ENCODE measurements around the gene GNG5.

The GNG5 gene

DNA sequence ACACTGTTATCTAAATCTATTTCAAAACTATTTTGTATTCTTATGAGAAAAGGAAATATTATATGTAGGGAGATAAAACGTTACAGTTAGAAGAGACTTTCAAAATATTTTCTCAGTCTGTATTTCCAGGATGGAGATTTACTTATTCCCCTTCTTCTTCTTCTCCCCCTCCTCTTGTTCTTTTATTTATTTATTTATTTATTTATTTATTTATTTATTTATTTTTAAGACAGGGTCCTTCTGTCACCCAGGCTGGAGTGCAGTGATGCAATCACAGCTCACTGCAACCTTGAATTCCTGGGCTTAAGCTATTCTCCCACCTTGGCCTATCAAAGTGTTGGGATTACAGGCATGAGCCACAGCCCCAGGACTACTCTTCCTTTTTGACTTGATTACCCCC, 30.2 kb downstream of the GNG5 start:
- no peak overlapping the region for H2AK5ac ChIP-seq (ENCODE audit: low read length, severe bottlenecking)
- no peak overlapping the region for H3K9ac ChIP-seq (ENCODE audit: low read length)
- H3K27me3 ChIP-seq (ENCODE audit: control insufficient read depth in 1 of 2, insufficient read depth in 1 of 2, low read length in 2 of 2), result peaks cover 0 to 5% of the 10 kb centered on the region in 2 experiments
- no peak overlapping the region for H3K14ac ChIP-seq (ENCODE audit: low read length in 2 of 2)
- no peak overlapping the region for H4K8ac ChIP-seq (ENCODE audit: low read length)
- no peak overlapping the region for H3K27ac ChIP-seq (ENCODE audit: low read length, poor library complexity, severe bottlenecking)
- no peaks in the 10 kb centered on the region for H3K79me1 ChIP-seq (replicated peaks; ENCODE audit: low read length, poor library complexity, severe bottlenecking)
- no CpG with 5 or more reads among the region's 1 CpG for WGBS
- no peak overlapping the region for H2BK12ac ChIP-seq (ENCODE audit: low read length in 2 of 2)
- no peak overlapping the region for H2BK15ac ChIP-seq (ENCODE audit: low read depth, poor library complexity, severe bottlenecking)
- no peak overlapping the region for H2BK5ac ChIP-seq (ENCODE audit: low read depth, low read length, poor library complexity, severe bottlenecking)
- H3K36me3 ChIP-seq (ENCODE audit: control insufficient read depth in 1 of 2, insufficient read depth in 2 of 2, low read depth in 1 of 2, low read length in 2 of 2), result peaks cover 0 to under 1% of the 10 kb centered on the region in 2 experiments
- H2AFZ ChIP-seq (ENCODE audit: low read depth, low read length), result no peak overlapping the region
- DNase-seq, result no peak
- no peak overlapping the region for H3K4me3 ChIP-seq (ENCODE audit: insufficient read depth in 1 of 2, low read depth in 1 of 2, low read length in 2 of 2)
- H3K4ac ChIP-seq (ENCODE audit: low read depth in 1 of 2, low read length in 2 of 2), result no peak overlapping the region
- H3K23ac ChIP-seq (ENCODE audit: low read length in 2 of 2), result no peak overlapping the region
- no peak overlapping the region for H2BK120ac ChIP-seq (ENCODE audit: low read depth, low read length)
- H3K4me2 ChIP-seq (ENCODE audit: low read length, poor library complexity, severe bottlenecking), result no peak overlapping the region
- H3K18ac ChIP-seq (ENCODE audit: low read depth in 1 of 2, low read length in 2 of 2), result no peak overlapping the region
- H3K4me1 ChIP-seq (ENCODE audit: control insufficient read depth, insufficient read depth, low read depth, low read length), result no peaks in the 10 kb centered on the region
- no peak overlapping the region for H4K91ac ChIP-seq (ENCODE audit: low read length)
- H3K9me3 ChIP-seq (ENCODE audit: control insufficient read depth, low read length), result peaks cover 4% of the 10 kb centered on the region

GRCh38 chr1:84467298-84467697, 39.1 kb downstream of the GNG5 start:
- Histone ChIP-seq H3K79me1 (replicated peaks; ENCODE audit: low read length, poor library complexity, severe bottlenecking) (no peaks in the 10 kb centered on the region), H3K27ac (ENCODE audit: low read length, poor library complexity, severe bottlenecking) (no peak overlapping the region), H2BK12ac (ENCODE audit: low read length in 2 of 2) (no peak overlapping the region), H2BK15ac (ENCODE audit: low read depth, poor library complexity, severe bottlenecking) (no peak overlapping the region), H4K8ac (ENCODE audit: low read length) (no peak overlapping the region), H3K4ac (ENCODE audit: low read depth in 1 of 2, low read length in 2 of 2) (no peak overlapping the region), H3K4me2 (ENCODE audit: low read length, poor library complexity, severe bottlenecking) (no peak overlapping the region), H3K9me3 (ENCODE audit: control insufficient read depth, low read length) (no peaks in the 10 kb centered on the region), H3K27me3 (ENCODE audit: control insufficient read depth in 1 of 2, insufficient read depth in 1 of 2, low read length in 2 of 2) (peaks cover 10% of the 10 kb centered on the region in 2 experiments), H4K91ac (ENCODE audit: low read length) (no peak overlapping the region), H3K4me1 (ENCODE audit: control insufficient read depth, insufficient read depth, low read depth, low read length) (no peaks in the 10 kb centered on the region), H3K36me3 (ENCODE audit: control insufficient read depth in 1 of 2, insufficient read depth in 2 of 2, low read depth in 1 of 2, low read length in 2 of 2) (no peaks in the 10 kb centered on the region), H2AFZ (ENCODE audit: low read depth, low read length) (no peak overlapping the region), H3K9ac (ENCODE audit: low read length) (no peak overlapping the region), H2BK5ac (ENCODE audit: low read depth, low read length, poor library complexity, severe bottlenecking) (no peak overlapping the region), H3K23ac (ENCODE audit: low read length in 2 of 2) (no peak overlapping the region), H3K4me3 (ENCODE audit: insufficient read depth in 1 of 2, low read depth in 1 of 2, low read length in 2 of 2) (no peak overlapping the region), H2AK5ac (ENCODE audit: low read length, severe bottlenecking) (no peak overlapping the region), H3K18ac (ENCODE audit: low read depth in 1 of 2, low read length in 2 of 2) (no peak overlapping the region), H2BK120ac (ENCODE audit: low read depth, low read length) (no peak overlapping the region), H3K14ac (ENCODE audit: low read length in 2 of 2) (no peak overlapping the region)
- no peak for DNase-seq

- Histone ChIP-seq H3K14ac (ENCODE audit: low read length in 2 of 2) (no peak overlapping the region), H4K91ac (ENCODE audit: low read length) (no peak overlapping the region), H4K8ac (ENCODE audit: low read length) (no peak overlapping the region), H3K9ac (ENCODE audit: low read length) (no peak overlapping the region), H3K18ac (ENCODE audit: low read depth in 1 of 2, low read length in 2 of 2) (no peak overlapping the region), H3K4ac (ENCODE audit: low read depth in 1 of 2, low read length in 2 of 2) (no peak overlapping the region), H3K36me3 (ENCODE audit: control insufficient read depth in 1 of 2, insufficient read depth in 2 of 2, low read depth in 1 of 2, low read length in 2 of 2) (no peaks in the 10 kb centered on the region), H3K4me1 (ENCODE audit: control insufficient read depth, insufficient read depth, low read depth, low read length) (no peaks in the 10 kb centered on the region), H3K23ac (ENCODE audit: low read length in 2 of 2) (no peak overlapping the region), H2BK120ac (ENCODE audit: low read depth, low read length) (no peak overlapping the region), H3K4me2 (ENCODE audit: low read length, poor library complexity, severe bottlenecking) (no peak overlapping the region), H3K9me3 (ENCODE audit: control insufficient read depth, low read length) (no peaks in the 10 kb centered on the region), H2BK15ac (ENCODE audit: low read depth, poor library complexity, severe bottlenecking) (no peak overlapping the region), H2BK5ac (ENCODE audit: low read depth, low read length, poor library complexity, severe bottlenecking) (no peak overlapping the region), H3K27ac (ENCODE audit: low read length, poor library complexity, severe bottlenecking) (no peak overlapping the region), H3K79me1 (replicated peaks; ENCODE audit: low read length, poor library complexity, severe bottlenecking) (no peaks in the 10 kb centered on the region), H3K4me3 (ENCODE audit: insufficient read depth in 1 of 2, low read depth in 1 of 2, low read length in 2 of 2) (no peak overlapping the region), H2BK12ac (ENCODE audit: low read length in 2 of 2) (no peak overlapping the region), H2AFZ (ENCODE audit: low read depth, low read length) (no peak overlapping the region), H3K27me3 (ENCODE audit: control insufficient read depth in 1 of 2, insufficient read depth in 1 of 2, low read length in 2 of 2) (peaks cover 16 to 23% of the 10 kb centered on the region in 2 experiments), H2AK5ac (ENCODE audit: low read length, severe bottlenecking) (no peak overlapping the region)
- 73% methylated on average over 1 of the region's 1 CpG for WGBS
- no peak for DNase-seq
Measured at GRCh38 chr1:84462118-84462517, 44.3 kb downstream of the GNG5 start.

GRCh38 chr1:84452436-84452835, 53.9 kb downstream of the GNG5 start:
- H3K4me2 ChIP-seq (ENCODE audit: low read length, poor library complexity, severe bottlenecking), result no peak overlapping the region
- WGBS, result 50% methylated on average over 2 of the region's 3 CpGs
- no peaks in the 10 kb centered on the region for H3K79me1 ChIP-seq (replicated peaks; ENCODE audit: low read length, poor library complexity, severe bottlenecking)
- H2BK120ac ChIP-seq (ENCODE audit: low read depth, low read length), result no peak overlapping the region
- no peak overlapping the region for H3K4me3 ChIP-seq (ENCODE audit: insufficient read depth in 1 of 2, low read depth in 1 of 2, low read length in 2 of 2)
- no peak for DNase-seq
- H4K8ac ChIP-seq (ENCODE audit: low read length), result no peak overlapping the region
- H3K4me1 ChIP-seq (ENCODE audit: control insufficient read depth, insufficient read depth, low read depth, low read length), result no peaks in the 10 kb centered on the region
- no peaks in the 10 kb centered on the region for H3K36me3 ChIP-seq (ENCODE audit: control insufficient read depth in 1 of 2, insufficient read depth in 2 of 2, low read depth in 1 of 2, low read length in 2 of 2)
- no peaks in the 10 kb centered on the region for H3K9me3 ChIP-seq (ENCODE audit: control insufficient read depth, low read length)
- no peak overlapping the region for H3K23ac ChIP-seq (ENCODE audit: low read length in 2 of 2)
- H3K27ac ChIP-seq (ENCODE audit: low read length, poor library complexity, severe bottlenecking), result no peak overlapping the region
- no peak overlapping the region for H2BK12ac ChIP-seq (ENCODE audit: low read length in 2 of 2)
- peaks cover 18% of the 10 kb centered on the region in 2 experiments for H3K27me3 ChIP-seq (ENCODE audit: control insufficient read depth in 1 of 2, insufficient read depth in 1 of 2, low read length in 2 of 2)
- H3K4ac ChIP-seq (ENCODE audit: low read depth in 1 of 2, low read length in 2 of 2), result no peak overlapping the region
- H2BK15ac ChIP-seq (ENCODE audit: low read depth, poor library complexity, severe bottlenecking), result no peak overlapping the region
- H2AFZ ChIP-seq (ENCODE audit: low read depth, low read length), result no peak overlapping the region
- H2BK5ac ChIP-seq (ENCODE audit: low read depth, low read length, poor library complexity, severe bottlenecking), result no peak overlapping the region
- H2AK5ac ChIP-seq (ENCODE audit: low read length, severe bottlenecking), result no peak overlapping the region
- no peak overlapping the region for H3K14ac ChIP-seq (ENCODE audit: low read length in 2 of 2)
- no peak overlapping the region for H3K9ac ChIP-seq (ENCODE audit: low read length)
- H3K18ac ChIP-seq (ENCODE audit: low read depth in 1 of 2, low read length in 2 of 2), result no peak overlapping the region
- H4K91ac ChIP-seq (ENCODE audit: low read length), result no peak overlapping the region

Data from mesenchymal stem cell (in vitro differentiated cells and primary cell).